Natural killer cell (primary cell): ENCODE results near the gene MDN1. TPM values are rescaled to one million over a fixed set of nuclear protein-coding genes. Genes with fewer than 3 reads are reported as not detected.
"Not testable (repeated sequence)": the region's sequence is repeated elsewhere in the genome, so short reads cannot be mapped to it uniquely, and the experiment has no call there.

Source experiments
- ATAC-seq, 3 donors: fragments of 150-1000 bp in 2 of 3; fragments of 200-7000 bp in 1 of 3; cut with Tn5 transposase; 1 replicate in 1 of 3; 2 replicates in 2 of 3; pipeline ENCODE4 v1.10.0; 2021; ENCODE audit warnings: mild to moderate bottlenecking in 2 of 3, moderate library complexity in 2 of 3
- DNase-seq, 2 donors: peaks; one replicate each; pipeline versions ENCODE4 v3.0.0 to v3.0.0-alpha.2; 2013 to 2021; ENCODE audit warnings: mixed read lengths in 1 of 2
- H3K27ac ChIP-seq: one replicate; pipeline ENCODE4 v1.5.1; 2013; ENCODE audit warnings: mild to moderate bottlenecking, low read length
- H3K27me3 ChIP-seq: one replicate; pipeline ENCODE4 v1.6.1; 2013; ENCODE audit warnings: low read length; ENCODE audit not compliant: control insufficient read depth, insufficient read depth
- H3K36me3 ChIP-seq: one replicate; pipeline ENCODE4 v1.6.1; 2013; ENCODE audit warnings: low read length; ENCODE audit not compliant: control insufficient read depth, insufficient read depth
- H3K4me1 ChIP-seq: one replicate; pipeline ENCODE4 v1.6.1; 2013; ENCODE audit warnings: low read length; ENCODE audit not compliant: control insufficient read depth, insufficient read depth
- H3K4me3 ChIP-seq: one replicate; pipeline ENCODE4 v1.5.1; 2013; ENCODE audit warnings: low read length
- H3K9me3 ChIP-seq: one replicate; pipeline ENCODE4 v1.6.1; 2013; ENCODE audit warnings: low read length; ENCODE audit not compliant: control insufficient read depth, insufficient read depth
- H3K27ac Mint-ChIP-seq, 2 donors: one replicate each; pipeline ENCODE4 v1.8.0; 2022; ENCODE audit warnings: mild to moderate bottlenecking in 2 of 2, mixed read lengths in 2 of 2, moderate library complexity in 1 of 2
- H3K27me3 Mint-ChIP-seq, 2 donors: one replicate each; pipeline ENCODE4 v1.8.0; 2022; ENCODE audit warnings: low read depth in 2 of 2, mixed read lengths in 2 of 2
- H3K36me3 Mint-ChIP-seq: one replicate; pipeline ENCODE4 v1.8.0; 2022; ENCODE audit warnings: mixed read lengths
- H3K4me1 Mint-ChIP-seq, 2 donors: one replicate each; pipeline ENCODE4 v1.8.0; 2022; ENCODE audit warnings: mixed read lengths in 2 of 2
- H3K4me3 Mint-ChIP-seq: one replicate; pipeline ENCODE4 v1.8.0; 2022; ENCODE audit warnings: mild to moderate bottlenecking, moderate library complexity, mixed read lengths
- H3K9me3 Mint-ChIP-seq, 2 donors: one replicate each; pipeline ENCODE4 v1.8.0; 2022; ENCODE audit warnings: mixed read lengths in 2 of 2
- WGBS: methylation state at CpG from one replicate; pipeline ENCODE4 v1.1.7; 2013; ENCODE audit warnings: missing lambda C conversion rate; ENCODE audit not compliant: insufficient coverage; 5-methylcytosine and 5-hydroxymethylcytosine counted together
- intact Hi-C: fragments of 100-400 bp; cut with micrococcal nuclease; formaldehyde crosslinking; loops from one replicate; pipeline ENCODE4 v1.14.2; 2022
- total RNA-seq, 4 donors: library from RNA; stranded (reverse); fragments of 120-200 nt in 1 of 4; gene quantifications; one replicate each; pipeline versions ENCODE4 v1.2.3 to v1.2.4, GENCODE V29; 2013 to 2022
- TF ChIP-seq, protein P1 (sequence below): fragments of 200-600 bp; IDR thresholded peaks from one replicate; pipeline ENCODE4 v1.8.0; 2022; ENCODE audit warnings: antibody characterized with exemption

Gene MDN1
- total RNA-seq, 3 donors from 2014 or later (not counting 1 experiment from before 2014, with no cell fraction given): 38.0 to 43.3 (median 41.4) TPM

DNA sequence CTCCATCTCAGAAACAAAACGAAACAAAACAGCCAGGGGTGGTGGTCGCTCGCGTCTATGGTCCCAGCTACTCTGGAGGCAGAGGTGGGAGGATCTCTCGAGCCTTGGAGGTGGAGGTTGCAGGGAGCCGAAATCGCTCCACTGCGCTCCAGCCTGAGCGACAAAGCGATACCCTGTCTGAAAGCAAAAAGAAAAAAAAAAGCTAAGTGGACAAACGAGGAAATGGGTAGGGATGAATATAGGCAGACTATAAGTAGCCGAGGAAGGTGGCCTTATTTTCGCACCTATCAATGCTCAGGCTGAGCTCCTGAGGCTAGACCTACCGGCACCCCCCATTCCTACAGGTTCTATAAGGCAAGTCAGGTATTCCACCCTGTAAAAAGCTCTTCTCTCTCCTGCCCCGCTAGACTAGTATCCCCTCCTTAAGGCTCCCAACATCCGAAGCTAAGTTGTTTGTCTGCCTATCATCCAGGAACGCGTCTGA, 9.4 kb upstream of the MDN1 start:
- H3K27ac ChIP-seq: peak overlapping the region; percentile 71
- H3K36me3 ChIP-seq: peaks cover 2% of the 10 kb centered on the region
- Mint-ChIP-seq H3K4me1 (peaks cover 17 to 29% of the 10 kb centered on the region in 2 donors), H3K27me3 (no peaks in the 10 kb centered on the region), H3K27ac (peak overlapping the region; percentile 89 to 95), H3K36me3 (no peaks in the 10 kb centered on the region), H3K9me3 (no peaks in the 10 kb centered on the region), H3K4me3 (peak overlapping the region; percentile 98)
- 4% methylated on average over 18 of the region's 18 CpGs for WGBS
- peak; percentile 25 to 35 (median 30) for ATAC-seq
- H3K27me3 ChIP-seq: no peaks in the 10 kb centered on the region
- peak overlapping the region; percentile 96 for H3K4me3 ChIP-seq
- peak in 1 of 2 donors; percentile 26 for DNase-seq
- peaks cover 16% of the 10 kb centered on the region for H3K4me1 ChIP-seq
- TF ChIP-seq, protein P1, sequence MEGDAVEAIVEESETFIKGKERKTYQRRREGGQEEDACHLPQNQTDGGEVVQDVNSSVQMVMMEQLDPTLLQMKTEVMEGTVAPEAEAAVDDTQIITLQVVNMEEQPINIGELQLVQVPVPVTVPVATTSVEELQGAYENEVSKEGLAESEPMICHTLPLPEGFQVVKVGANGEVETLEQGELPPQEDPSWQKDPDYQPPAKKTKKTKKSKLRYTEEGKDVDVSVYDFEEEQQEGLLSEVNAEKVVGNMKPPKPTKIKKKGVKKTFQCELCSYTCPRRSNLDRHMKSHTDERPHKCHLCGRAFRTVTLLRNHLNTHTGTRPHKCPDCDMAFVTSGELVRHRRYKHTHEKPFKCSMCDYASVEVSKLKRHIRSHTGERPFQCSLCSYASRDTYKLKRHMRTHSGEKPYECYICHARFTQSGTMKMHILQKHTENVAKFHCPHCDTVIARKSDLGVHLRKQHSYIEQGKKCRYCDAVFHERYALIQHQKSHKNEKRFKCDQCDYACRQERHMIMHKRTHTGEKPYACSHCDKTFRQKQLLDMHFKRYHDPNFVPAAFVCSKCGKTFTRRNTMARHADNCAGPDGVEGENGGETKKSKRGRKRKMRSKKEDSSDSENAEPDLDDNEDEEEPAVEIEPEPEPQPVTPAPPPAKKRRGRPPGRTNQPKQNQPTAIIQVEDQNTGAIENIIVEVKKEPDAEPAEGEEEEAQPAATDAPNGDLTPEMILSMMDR: no peak
- H3K9me3 ChIP-seq: no peaks in the 10 kb centered on the region
- intact Hi-C loops: loop anchor here (1.0 to 10.0 kb wide), 3 partner anchors 10 to 456 kb away; partner anchors contain the start of genes LYRM2 and MDN1

DNA sequence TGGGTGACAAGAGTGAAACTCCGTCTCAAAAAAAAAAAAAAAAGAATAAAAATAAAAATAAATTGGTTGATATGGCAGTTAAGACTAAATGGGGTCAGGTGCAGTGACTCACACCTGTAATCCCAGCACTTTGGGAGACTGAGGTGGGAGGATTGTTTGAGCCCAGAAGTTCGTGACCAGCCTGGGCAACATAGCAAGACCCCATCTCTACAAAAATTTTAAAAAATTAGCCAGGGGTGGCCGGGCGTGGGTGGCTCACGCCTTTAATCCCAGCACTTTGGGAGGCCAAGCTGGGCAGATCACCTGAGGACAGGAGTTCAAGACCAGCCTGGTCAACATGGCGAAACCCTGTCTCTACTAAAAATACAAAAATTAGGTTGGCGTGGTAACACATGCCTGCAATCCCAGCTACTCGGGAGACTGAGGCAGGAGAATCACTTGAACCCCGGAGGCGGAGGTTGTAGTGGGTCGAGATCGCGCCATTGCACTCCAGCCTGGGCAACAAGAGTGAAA, 8.9 kb upstream of the MDN1 start:
- H3K9me3 ChIP-seq, H3K36me3 ChIP-seq, H3K9me3 Mint-ChIP-seq, ATAC-seq, H3K36me3 Mint-ChIP-seq, H3K27me3 ChIP-seq, DNase-seq, H3K27me3 Mint-ChIP-seq: not testable (repeated sequence)
- Mint-ChIP-seq H3K4me1 (peaks cover 17 to 29% of the 10 kb centered on the region in 2 donors), H3K4me3 (peak overlapping the region; percentile 98), H3K27ac (peak overlapping the region; percentile 89 to 95)
- Histone ChIP-seq H3K4me1 (peaks cover 14% of the 10 kb centered on the region), H3K4me3 (peak overlapping the region; percentile 96), H3K27ac (peak overlapping the region; percentile 71)
- intact Hi-C loops: loop anchor here (10.0 kb wide), 1 partner anchor 456 kb away; no protein-coding TSS in a partner anchor
- 54% methylated on average over 12 of the region's 13 CpGs for WGBS

DNA sequence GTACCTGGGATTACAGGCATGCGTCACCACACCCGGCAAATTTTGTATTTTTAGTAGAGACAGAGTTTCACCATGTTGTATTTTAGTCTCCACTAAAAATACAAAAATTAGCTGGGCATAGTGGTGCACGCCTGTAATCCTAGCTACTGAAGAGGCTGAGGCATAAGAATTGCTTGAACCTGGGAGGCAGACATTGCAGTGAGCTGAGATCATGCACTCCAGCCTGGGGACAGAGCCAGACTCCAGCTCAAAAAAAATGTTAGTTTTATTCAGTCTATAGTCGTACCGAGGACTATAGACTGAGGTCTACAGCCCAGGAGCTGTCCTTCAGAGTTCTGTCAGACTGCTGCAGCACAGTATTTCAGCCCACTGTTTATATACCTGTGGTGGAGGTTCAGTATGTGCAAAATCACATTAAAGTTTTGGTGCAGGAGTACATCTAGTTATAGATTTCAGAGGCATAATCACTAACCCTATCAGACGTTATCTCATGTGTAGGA, 6.5 kb upstream of the MDN1 start:
- H3K27ac ChIP-seq: no peak overlapping the region
- no peak overlapping the region for H3K27ac Mint-ChIP-seq
- H3K27me3 Mint-ChIP-seq: no peaks in the 10 kb centered on the region
- peaks cover 14% of the 10 kb centered on the region for H3K4me1 ChIP-seq
- WGBS: 96% methylated on average over 4 of the region's 6 CpGs
- no peaks in the 10 kb centered on the region for H3K27me3 ChIP-seq
- no peaks in the 10 kb centered on the region for H3K36me3 Mint-ChIP-seq
- H3K9me3 Mint-ChIP-seq: no peaks in the 10 kb centered on the region
- TF ChIP-seq, protein P1: no peak
- peaks cover 10 to 23% of the 10 kb centered on the region in 2 donors for H3K4me1 Mint-ChIP-seq
- H3K36me3 ChIP-seq: no peaks in the 10 kb centered on the region
- intact Hi-C loops: loop anchor here (10.0 kb wide), 1 partner anchor 459 kb away; no protein-coding TSS in a partner anchor
- peak overlapping the region; percentile 56 for H3K4me3 Mint-ChIP-seq
- ATAC-seq (no peak), DNase-seq (no peak)
- no peaks in the 10 kb centered on the region for H3K9me3 ChIP-seq
- no peak overlapping the region for H3K4me3 ChIP-seq

DNA sequence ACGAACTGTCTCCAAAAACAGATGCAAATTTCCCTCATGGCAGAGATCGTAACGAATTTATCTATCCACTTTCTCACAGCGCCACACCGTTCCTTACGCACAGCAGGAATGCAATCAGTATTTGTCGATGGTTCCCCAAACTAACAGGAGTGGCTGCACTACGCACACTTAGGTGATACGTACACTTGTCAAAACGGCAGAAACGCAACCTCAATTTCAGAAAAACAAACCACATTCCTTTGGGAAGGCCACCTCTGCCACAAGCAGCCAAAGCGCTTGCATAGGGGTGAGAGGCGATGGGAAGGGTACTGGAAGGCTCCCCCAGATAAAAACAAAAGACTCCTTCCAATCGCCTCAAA, 638 bp downstream of the MDN1 start:
- ATAC-seq (peak; percentile 2 to 24 (median 14)), DNase-seq (peak in 1 of 2 donors; percentile 55)
- Mint-ChIP-seq H3K4me1 (peaks cover 34 to 38% of the 10 kb centered on the region in 2 donors), H3K27ac (peak overlapping the region; percentile 92 to 97), H3K9me3 (no peaks in the 10 kb centered on the region), H3K27me3 (no peaks in the 10 kb centered on the region), H3K4me3 (peak overlapping the region; percentile 96), H3K36me3 (no peaks in the 10 kb centered on the region)
- Histone ChIP-seq H3K27ac (peak overlapping the region; percentile 70), H3K4me1 (peaks cover 18% of the 10 kb centered on the region), H3K4me3 (peak overlapping the region; percentile 83), H3K27me3 (no peaks in the 10 kb centered on the region), H3K36me3 (no peaks in the 10 kb centered on the region), H3K9me3 (no peaks in the 10 kb centered on the region)
- TF ChIP-seq, protein P1: no peak
- intact Hi-C loops: loop anchor here (1.0 kb wide), 1 partner anchor 10 kb away; the partner anchor contains the start of gene CASP8AP2
- under 1% methylated on average over 12 of the region's 14 CpGs for WGBS
